H1 (cell line): ENCODE data around the gene ISM1. TPM values are rescaled to one million over a fixed set of nuclear protein-coding genes. Genes with fewer than 3 reads are reported as not detected.

Source experiments
- CBX5 ChIP-seq: fragments of 300-800, 300-1000 bp; sonication (generic); IDR thresholded peaks from 2 replicates; pipeline ENCODE4 v1.7.1; 2016; ENCODE audit warnings: antibody characterized with exemption, low read length, low read depth
- CHD2 ChIP-seq: IDR thresholded peaks from 2 replicates; pipeline ENCODE4 v1.6.1; 2012; ENCODE audit warnings: low read length, improper control_type of control experiment
- JUND ChIP-seq: IDR thresholded peaks from 2 replicates; pipeline ENCODE4 v1.6.1; 2011; ENCODE audit warnings: mild to moderate bottlenecking, improper control_type of control experiment, low read length
- KDM4A ChIP-seq: IDR thresholded peaks from one replicate; pipeline ENCODE4 v1.7.1; 2012; ENCODE audit warnings: low read depth, mild to moderate bottlenecking, moderate library complexity, low read length, inconsistent platforms; ENCODE audit not compliant: severe bottlenecking
- SIRT6 ChIP-seq: IDR thresholded peaks from one replicate; pipeline ENCODE4 v1.7.1; 2012; ENCODE audit warnings: low read length, inconsistent platforms
- SP2 ChIP-seq: IDR thresholded peaks from 2 replicates; pipeline ENCODE4 v1.6.1; 2012; ENCODE audit warnings: mild to moderate bottlenecking, low read length, inconsistent platforms
- polyA plus RNA-seq, 7 experiments: library from polyadenylated mRNA; depleted of rRNA in 3 of 7; stranded (reverse) in 5 of 7; unstranded in 2 of 7; fragments of >200 nt in 5 of 7; fragments of 200-250 nt in 2 of 7; gene quantifications; 1 replicate in 5 of 7; 2 replicates in 1 of 7; 4 replicates in 1 of 7; pipeline versions ENCODE4 v1.2.1 to v1.2.3, GENCODE V29; 2011 to 2013; ENCODE audit warnings: missing spikeins in 2 of 7, mixed read lengths in 2 of 7
- total RNA-seq: library from RNA; stranded (reverse); fragmentation: NEBNext Ultra II Directional; extraction: Animal tissue kit (Norgen Biotek cat#: 25700); gene quantifications from 2 replicates; pipeline ENCODE4 v1.2.1, GENCODE V29; 2021

ISM1 gene
- total and polyA plus RNA-seq, 2 of the 8 experiments (the other 6 are each of a cell fraction or from before 2014, with no cell fraction given): 0.62 to 0.97 TPM

- TF ChIP-seq CHD2 (no peak), JUND (no peak), SP2 (no peak), CBX5 (no peak), SIRT6 (no peak), KDM4A (no peak)
Observed at GRCh38 chr20:13301596-13301995, 80.5 kb downstream of the ISM1 start (continued).
